ENCODE results near the gene CMC1.
"Not testable (repeated sequence)": the region's sequence is repeated elsewhere in the genome, so short reads cannot be mapped to it uniquely, and the experiment has no call there.

The CMC1 gene

GRCh38 chr3:28247286-28247685, 5.9 kb downstream of the CMC1 start:
- DNase-seq, result no peak

DNA sequence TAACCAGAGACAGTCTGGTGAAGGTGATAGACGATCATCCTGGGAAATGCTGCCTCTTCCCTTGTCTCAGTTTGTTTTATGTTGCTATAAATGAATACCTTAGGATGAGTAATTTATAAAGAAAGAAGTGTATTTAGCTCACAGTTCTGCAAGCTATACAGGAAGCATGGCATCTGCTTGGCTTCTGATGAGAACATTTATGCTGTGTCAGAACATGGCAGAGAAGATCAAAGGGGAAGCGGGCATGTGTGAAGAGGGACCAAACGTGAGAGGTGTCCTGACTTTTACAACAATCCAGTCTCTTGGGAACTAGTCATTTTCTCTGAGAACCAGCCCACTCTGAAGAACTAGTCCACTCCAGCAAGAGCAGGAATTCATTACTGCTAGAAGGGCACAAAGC, 9.6 kb downstream of the CMC1 start:
- no peak for DNase-seq

DNA sequence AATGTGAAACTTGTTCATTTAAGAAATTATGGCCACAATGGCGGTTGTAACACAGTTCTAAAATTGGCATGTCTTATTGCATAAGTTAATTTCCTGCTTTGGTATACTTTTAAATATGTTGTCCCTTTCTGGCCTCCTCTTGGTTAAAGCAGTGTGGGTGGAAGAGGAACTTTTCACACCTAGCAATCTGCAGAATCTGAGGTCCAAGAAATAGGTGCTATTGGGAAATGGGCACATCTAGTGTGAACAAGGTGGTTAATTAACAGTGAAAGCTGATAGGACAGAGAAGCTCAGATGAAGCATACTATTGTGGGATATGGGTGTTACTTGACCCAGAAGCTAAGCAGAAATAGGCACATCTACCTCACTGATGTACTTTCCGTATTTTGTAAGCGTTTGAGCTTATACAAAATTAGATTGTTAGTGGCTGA, 10.6 kb downstream of the CMC1 start:
- DNase-seq, result peak; percentile 15

DNA sequence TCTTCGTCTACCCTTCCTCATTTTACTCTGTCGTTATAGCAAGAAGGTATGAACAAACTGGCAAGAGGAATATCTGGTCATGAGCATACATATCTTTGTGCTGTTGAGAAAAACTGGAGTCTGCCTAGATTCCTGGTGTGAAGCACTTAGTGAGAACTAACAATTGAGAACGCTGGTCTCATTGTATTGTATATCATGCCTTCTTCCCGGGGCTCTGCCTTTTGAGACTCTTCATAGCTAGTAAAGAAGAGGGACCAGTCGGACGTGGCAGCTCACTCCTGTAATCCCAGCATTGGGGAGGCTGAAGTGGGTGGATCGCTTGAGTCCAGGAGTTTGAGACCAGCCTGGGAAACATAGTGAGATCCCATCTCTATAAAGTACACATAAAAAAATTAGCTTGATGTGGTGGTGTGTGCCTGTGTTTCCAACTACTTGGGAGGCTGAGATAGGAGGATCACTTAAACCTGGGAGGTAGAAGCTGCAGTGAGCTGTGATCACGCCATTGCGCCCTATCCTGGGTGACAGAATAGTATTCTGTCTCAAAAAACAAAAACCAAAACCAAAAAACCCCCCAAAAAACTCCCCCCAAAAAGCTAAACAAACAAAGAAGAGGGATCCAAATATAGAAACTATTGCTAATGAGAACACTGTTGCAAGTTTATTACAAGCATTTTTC, 11.8 kb downstream of the CMC1 start:
- no peak for DNase-seq

DNA sequence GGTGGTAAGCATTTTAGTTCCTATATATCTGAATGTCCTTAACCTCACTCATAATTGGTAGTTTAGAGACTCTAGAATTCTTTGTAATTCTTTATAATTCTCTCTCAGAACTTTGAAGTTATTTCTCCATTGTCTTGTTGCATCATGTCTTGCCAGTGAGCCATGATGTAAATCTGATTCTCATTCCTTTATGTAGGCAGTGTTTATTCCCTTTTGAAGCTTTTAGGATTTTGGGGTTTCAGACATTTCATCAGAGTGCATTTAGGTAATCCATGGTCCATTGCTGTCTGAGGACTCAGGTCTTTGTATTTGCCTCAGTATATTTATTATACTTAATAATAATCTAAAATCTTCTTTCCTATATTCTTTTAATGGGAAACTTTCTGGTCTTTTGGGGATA, 20.6 kb downstream of the CMC1 start:
- DNase-seq, result no peak

DNA sequence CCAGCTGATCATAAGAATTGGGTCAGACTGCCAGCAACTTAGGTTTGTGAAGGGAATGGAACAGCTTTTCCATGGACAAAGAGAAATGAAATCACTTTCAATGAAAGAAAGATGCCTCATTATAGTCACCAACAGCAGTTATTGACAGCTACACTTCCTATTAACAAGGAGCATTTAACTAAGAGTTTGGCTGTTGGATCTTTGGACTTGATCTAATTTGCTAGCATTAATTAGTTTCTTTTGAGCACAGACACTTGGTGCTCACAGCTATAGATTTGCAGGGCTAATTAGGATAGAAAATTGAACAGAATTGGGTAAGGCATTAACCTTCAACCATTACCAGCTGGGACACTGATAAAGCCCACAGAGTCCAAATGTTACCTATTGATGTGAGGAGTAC, 24.2 kb downstream of the CMC1 start:
- no peak for DNase-seq

- no peak for DNase-seq
Observed at GRCh38 chr3:28267984-28268849, 26.8 kb downstream of the CMC1 start.

GRCh38 chr3:28268989-28269388, 27.6 kb downstream of the CMC1 start:
- no peak for DNase-seq

- not testable (repeated sequence) for DNase-seq
Observed at GRCh38 chr3:28269884-28270283, 28.5 kb downstream of the CMC1 start.

GRCh38 chr3:28273837-28274236, 32.4 kb downstream of the CMC1 start:
- DNase-seq, result no peak

GRCh38 chr3:28278918-28279317, 37.5 kb downstream of the CMC1 start:
- DNase-seq, result no peak

GRCh38 chr3:28279770-28280169, 38.4 kb downstream of the CMC1 start:
- DNase-seq, result no peak

DNA sequence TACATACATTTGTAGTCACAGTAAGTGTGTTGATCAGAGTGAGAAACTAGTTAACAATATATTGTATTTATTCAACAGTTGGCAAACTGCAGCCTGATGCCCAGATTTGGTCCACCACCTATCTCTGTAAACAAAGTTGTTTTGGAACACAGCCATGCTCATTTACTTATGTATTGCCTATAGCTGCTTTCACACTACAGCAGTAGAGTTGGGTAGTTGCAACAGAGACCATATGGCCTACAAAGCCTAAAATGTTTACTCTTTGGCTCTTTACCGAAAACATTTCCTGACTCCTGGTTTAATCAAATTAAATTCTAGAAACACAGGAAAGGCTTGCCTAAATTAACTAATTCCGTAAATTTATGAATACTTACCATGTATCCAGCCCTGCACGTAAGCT, 39.4 kb downstream of the CMC1 start:
- no peak for DNase-seq

- no peak for DNase-seq
Observed at GRCh38 chr3:28286595-28286994, 45.2 kb downstream of the CMC1 start.

DNA sequence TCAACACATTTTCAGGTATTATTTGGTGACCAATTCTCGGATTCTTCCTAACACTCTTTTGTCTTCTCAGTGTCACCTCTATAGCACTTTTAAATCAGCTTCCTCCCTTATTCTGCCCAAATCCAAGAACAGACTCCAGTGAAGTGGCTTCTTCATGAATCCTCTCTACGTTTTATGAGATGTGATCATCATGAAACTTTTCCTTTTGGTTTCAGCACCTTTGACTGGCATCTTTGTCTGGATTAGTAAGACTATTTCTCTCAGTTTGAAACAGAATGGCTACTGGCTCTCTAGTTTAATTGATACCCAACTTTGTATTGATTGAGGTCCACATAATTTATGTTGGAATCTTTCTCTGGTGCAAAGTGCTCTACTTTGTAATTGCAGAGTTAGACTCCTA, 45.6 kb downstream of the CMC1 start:
- no peak for DNase-seq

- DNase-seq, result no peak
Observed at GRCh38 chr3:28290863-28291300, 49.5 kb downstream of the CMC1 start.

GRCh38 chr3:28291577-28291976, 50.2 kb downstream of the CMC1 start:
- DNase-seq, result no peak

DNA sequence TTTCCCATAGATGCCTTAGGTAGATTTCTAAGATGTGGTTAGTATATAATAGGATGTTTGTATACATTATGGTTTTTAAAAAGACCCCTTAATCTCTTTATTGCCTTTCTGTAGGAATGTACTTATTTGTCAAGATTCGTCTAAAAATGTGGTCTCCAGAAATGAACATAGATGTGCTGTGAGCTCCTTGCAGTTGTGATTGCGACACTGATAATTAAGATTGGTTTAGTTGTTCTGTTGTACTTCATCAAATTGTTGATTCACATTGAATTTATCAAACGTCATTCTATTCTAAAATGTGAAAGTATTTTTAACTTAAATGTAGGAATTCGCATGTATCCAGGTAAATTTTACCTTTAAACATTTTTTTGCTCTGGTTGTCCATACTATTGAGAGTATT, 51.2 kb downstream of the CMC1 start:
- no peak for DNase-seq

DNA sequence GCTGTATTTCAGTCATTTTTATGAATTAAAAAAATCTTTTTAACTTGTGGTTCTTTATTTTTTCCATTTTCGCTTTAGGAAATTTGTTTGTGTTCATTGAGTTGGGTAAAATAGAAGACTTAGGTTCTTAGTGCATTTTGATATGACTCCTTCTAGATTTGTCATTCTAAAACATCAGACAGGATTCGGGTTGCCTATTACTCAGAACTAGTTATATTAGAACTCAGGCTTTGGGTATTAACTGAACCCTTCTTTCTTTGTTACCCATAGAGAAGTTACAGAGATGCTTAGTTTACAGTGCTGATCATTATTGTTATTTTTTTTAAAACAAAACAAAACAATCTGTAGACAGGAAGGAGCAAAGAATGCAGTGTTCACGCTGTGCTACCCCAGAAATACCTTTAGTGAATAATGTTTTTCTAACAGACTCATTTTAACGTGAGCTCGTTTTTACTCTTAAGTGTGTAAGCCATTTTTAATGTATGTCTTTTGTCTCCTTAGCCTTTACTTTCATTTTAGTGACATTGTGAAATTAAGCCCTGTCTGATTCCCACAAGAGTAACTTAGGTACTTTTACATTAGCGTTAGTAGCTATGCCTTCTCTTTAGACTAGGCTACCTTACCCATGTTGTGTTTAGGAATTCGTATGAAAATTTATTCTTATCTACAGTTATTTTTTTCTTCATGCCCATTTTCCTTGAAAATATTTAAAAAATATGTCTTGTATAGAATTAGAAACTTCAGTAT, 53.4 kb downstream of the CMC1 start:
- no peak for DNase-seq

GRCh38 chr3:28295898-28296490, 54.6 kb downstream of the CMC1 start:
- no peak for DNase-seq

GRCh38 chr3:28299705-28300104, 58.3 kb downstream of the CMC1 start:
- DNase-seq, result no peak

GRCh38 chr3:28300345-28300962, 59.0 kb downstream of the CMC1 start:
- no peak for DNase-seq

DNA sequence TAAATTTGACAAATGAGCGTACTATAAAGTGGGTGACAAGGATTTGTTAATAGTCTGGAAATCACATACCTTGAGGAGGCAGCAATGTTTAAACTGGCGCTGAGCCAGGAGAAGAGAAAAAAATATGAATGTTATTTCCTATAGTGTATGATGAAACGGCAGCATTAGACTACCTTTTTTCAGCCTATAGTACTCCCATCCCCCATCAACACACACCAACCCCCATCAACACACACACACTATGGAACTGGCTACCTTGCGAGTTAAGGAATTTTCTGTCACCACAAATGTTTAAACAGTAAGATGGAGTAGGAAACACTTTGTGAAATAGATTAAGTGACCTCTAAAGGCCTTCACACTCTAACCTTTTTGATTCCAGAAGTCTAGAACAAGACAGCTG, 60.3 kb downstream of the CMC1 start:
- no peak for DNase-seq

Data from KG1 (cell line).